ENCODE results near the gene CLPTM1L.
"Not testable (repeated sequence)": the region's sequence is repeated elsewhere in the genome, so short reads cannot be mapped to it uniquely, and the experiment has no call there.

DNA sequence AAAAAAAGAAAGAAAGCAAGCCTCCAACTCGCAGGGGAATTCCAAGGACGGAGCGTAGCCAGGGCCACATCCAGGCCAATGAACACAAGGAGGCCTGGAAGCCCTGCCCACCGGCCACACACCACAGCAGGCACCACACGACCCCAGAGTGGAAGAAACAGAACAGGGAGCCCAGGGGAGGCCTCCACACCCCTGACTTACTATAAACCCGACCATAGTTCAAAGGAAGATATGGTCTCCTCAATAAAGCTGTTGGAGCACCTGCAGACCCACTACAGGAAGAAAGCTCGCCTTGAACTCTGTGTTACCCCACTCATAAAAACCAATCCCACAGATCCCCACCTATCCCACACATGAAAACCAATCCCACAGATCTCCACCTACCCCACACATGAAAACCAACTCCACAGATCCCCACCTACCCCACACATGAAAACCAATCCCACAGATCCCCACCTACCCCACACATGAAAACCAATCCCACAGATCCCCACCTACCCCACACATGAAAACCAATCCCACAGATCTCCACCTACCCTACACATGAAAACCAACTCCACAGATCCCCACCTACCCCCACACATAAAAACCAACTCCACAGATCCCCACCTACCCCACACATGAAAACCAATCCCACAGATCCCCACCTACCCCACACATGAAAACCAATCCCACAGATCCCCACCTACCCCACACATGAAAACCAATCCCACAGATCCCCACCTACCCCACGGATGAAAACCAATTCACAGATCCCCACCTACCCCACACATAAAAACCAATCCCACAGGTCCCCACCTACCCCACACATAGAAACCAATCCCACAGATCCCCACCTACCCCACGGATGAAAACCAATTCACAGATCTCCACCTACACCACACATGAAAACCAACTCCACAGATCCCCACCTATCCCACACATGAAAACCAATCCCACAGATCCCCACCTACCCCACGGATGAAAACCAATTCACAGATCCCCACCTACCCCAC is 69.2 kb downstream of the CLPTM1L start:
- TF ChIP-seq, protein P1, sequence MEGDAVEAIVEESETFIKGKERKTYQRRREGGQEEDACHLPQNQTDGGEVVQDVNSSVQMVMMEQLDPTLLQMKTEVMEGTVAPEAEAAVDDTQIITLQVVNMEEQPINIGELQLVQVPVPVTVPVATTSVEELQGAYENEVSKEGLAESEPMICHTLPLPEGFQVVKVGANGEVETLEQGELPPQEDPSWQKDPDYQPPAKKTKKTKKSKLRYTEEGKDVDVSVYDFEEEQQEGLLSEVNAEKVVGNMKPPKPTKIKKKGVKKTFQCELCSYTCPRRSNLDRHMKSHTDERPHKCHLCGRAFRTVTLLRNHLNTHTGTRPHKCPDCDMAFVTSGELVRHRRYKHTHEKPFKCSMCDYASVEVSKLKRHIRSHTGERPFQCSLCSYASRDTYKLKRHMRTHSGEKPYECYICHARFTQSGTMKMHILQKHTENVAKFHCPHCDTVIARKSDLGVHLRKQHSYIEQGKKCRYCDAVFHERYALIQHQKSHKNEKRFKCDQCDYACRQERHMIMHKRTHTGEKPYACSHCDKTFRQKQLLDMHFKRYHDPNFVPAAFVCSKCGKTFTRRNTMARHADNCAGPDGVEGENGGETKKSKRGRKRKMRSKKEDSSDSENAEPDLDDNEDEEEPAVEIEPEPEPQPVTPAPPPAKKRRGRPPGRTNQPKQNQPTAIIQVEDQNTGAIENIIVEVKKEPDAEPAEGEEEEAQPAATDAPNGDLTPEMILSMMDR (IDR thresholded peaks at IDR 0.05; ENCODE audit: insufficient read depth, low read depth, low read length) = not testable (repeated sequence)
- not testable (repeated sequence) for TF ChIP-seq EZH2 (IDR thresholded peaks at IDR 0.05; ENCODE audit: insufficient read depth, low read length)

All from astrocyte (in vitro differentiated cells and primary cell).